A549 (cell line): ENCODE data around the gene EMID1.

Experiments
- TP53 ChIP-seq: fragments of 250-450 bp; sonication (Bioruptor Pico); IDR thresholded peaks from 2 replicates; pipeline ENCODE4 v1.5.0; 2021; ENCODE audit warnings: mild to moderate bottlenecking, moderate library complexity
- TF ChIP-seq, protein P1 (sequence below): fragments of 200-600 bp; sonication (generic); IDR thresholded peaks from 2 replicates; pipeline ENCODE4 v1.6.1; 2016; ENCODE audit warnings: antibody characterized with exemption, mild to moderate bottlenecking, moderate library complexity

DNA sequence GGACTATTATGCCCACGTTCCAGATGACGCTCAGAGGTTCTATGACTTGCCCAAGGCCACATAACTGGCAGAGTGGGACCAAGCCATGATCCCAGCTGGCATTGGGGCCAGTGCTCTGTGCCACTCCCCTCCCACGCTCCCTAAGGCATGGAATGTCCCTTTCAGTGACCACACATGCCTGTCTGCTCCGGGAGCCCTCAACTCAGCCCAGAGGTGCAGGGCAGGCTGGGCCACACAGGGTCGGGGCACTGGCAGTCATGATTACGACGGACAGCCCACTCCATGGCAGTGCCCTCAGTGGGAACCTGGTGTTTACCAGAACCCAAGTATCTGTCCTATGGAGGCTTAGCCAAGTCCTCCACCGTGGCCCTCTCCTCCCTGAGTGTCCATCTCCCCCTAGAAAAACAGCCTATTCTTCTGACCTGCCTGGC lies 52.1 kb downstream of the EMID1 start:
- no peak for TF ChIP-seq TP53
- TF ChIP-seq, protein P1, sequence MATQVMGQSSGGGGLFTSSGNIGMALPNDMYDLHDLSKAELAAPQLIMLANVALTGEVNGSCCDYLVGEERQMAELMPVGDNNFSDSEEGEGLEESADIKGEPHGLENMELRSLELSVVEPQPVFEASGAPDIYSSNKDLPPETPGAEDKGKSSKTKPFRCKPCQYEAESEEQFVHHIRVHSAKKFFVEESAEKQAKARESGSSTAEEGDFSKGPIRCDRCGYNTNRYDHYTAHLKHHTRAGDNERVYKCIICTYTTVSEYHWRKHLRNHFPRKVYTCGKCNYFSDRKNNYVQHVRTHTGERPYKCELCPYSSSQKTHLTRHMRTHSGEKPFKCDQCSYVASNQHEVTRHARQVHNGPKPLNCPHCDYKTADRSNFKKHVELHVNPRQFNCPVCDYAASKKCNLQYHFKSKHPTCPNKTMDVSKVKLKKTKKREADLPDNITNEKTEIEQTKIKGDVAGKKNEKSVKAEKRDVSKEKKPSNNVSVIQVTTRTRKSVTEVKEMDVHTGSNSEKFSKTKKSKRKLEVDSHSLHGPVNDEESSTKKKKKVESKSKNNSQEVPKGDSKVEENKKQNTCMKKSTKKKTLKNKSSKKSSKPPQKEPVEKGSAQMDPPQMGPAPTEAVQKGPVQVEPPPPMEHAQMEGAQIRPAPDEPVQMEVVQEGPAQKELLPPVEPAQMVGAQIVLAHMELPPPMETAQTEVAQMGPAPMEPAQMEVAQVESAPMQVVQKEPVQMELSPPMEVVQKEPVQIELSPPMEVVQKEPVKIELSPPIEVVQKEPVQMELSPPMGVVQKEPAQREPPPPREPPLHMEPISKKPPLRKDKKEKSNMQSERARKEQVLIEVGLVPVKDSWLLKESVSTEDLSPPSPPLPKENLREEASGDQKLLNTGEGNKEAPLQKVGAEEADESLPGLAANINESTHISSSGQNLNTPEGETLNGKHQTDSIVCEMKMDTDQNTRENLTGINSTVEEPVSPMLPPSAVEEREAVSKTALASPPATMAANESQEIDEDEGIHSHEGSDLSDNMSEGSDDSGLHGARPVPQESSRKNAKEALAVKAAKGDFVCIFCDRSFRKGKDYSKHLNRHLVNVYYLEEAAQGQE = no peak
